Embryonic facial prominence (tissue), 1 donor: Measurements from ENCODE around the gene TBCD.

Source experiments
- DNase-seq: peaks from one replicate; pipeline ENCODE4 v3.0.0-alpha.2; 2016; ENCODE audit errors: extremely low spot score

The TBCD gene

GRCh38 chr17:82751571-82752370 is at the start of gene TBCD:
TSS of gene TBCD (plus strand) at chr17:82752065. CDS start at chr17:82752194, 129 bp downstream.
- DNase-seq, result peak; percentile 76

- DNase-seq, result no peak
These were observed 49.5 kb upstream of the TBCD start for GRCh38 chr17:82702231-82702927.

- no peak for DNase-seq
These were observed 48.7 kb upstream of the TBCD start for GRCh38 chr17:82703036-82703745.

GRCh38 chr17:82703935-82704865 is 47.7 kb upstream of the TBCD start:
- no peak for DNase-seq

GRCh38 chr17:82704886-82705285 is 47.0 kb upstream of the TBCD start:
- no peak for DNase-seq

- DNase-seq, result no peak
These were observed 46.1 kb upstream of the TBCD start for GRCh38 chr17:82705756-82706155.

- no peak for DNase-seq
These were observed 42.7 kb upstream of the TBCD start for GRCh38 chr17:82709024-82709675.

- DNase-seq, result no peak
These were observed 42.0 kb upstream of the TBCD start for GRCh38 chr17:82709676-82710498.

- no peak for DNase-seq
These were observed 41.2 kb upstream of the TBCD start for GRCh38 chr17:82710499-82711232.

GRCh38 chr17:82713071-82713723 is 38.7 kb upstream of the TBCD start:
- DNase-seq, result no peak

- peak; percentile 91 for DNase-seq
These were observed 35.5 kb upstream of the TBCD start, which contains the start of gene FN3KRP for GRCh38 chr17:82716203-82717010. TSS of gene FN3KRP (plus strand) at chr17:82716706. CDS start at chr17:82716756, 50 bp downstream.

GRCh38 chr17:82718986-82719685 is 32.7 kb upstream of the TBCD start:
- no peak for DNase-seq

- no peak for DNase-seq
These were observed 31.7 kb upstream of the TBCD start for GRCh38 chr17:82720204-82720603.

GRCh38 chr17:82722341-82723013 is 29.4 kb upstream of the TBCD start:
- no peak for DNase-seq

- no peak for DNase-seq
These were observed 28.6 kb upstream of the TBCD start for GRCh38 chr17:82723169-82723807.

- DNase-seq, result no peak
These were observed 25.4 kb upstream of the TBCD start for GRCh38 chr17:82726427-82726826.
